ENCODE results near the gene CNN1.
"Not testable (repeated sequence)": the region's sequence is repeated elsewhere in the genome, so short reads cannot be mapped to it uniquely, and the experiment has no call there.

Gene CNN1

DNA sequence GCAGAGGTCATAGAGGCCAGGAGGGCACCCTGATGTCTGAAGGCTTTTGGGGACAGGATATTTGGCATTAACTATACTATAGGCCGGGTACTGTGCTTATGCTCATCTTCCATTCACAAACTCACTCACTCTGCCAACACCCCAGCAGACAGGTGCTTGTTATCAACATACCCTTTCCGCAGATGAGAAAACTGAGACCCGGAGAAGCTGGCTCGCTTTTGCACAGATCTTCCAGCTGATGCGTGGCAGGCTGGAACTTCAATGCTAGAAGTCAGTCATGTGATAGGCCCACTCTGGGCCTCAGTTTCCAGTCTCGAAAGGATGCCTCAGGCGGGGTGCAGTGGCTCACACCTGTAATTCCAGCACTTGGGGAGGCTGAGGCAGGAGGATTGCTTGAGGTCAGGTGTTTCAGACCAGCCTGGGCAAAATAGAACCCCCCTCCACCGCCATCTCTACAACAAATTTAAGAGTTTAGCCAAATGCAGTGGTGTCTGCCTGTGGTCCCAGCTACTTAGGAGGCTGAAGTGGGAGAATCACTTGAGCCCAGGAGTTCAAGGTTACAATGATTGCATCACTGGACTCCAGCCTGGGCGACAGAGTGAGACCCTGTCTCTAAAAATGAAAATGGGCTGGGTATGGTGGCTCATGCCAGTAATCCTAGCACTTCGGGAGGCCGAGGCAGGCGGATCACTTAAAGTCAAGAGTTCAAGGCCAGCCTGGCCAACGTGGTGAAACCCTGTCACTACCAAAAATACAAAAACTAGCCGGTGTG lies 9.5 kb downstream of the CNN1 start:
- Mint-ChIP-seq H3K4me1 (ENCODE audit: low read depth) (no peaks in the 10 kb centered on the region), H3K36me3 (ENCODE audit: low read depth) (no peaks in the 10 kb centered on the region), H3K27me3 (ENCODE audit: low read depth) (no peaks in the 10 kb centered on the region), H3K27ac (no peak overlapping the region), H3K4me3 (no peak overlapping the region), H3K9me3 (no peaks in the 10 kb centered on the region)
- no peak for DNase-seq (ENCODE audit: low spot score)

DNA sequence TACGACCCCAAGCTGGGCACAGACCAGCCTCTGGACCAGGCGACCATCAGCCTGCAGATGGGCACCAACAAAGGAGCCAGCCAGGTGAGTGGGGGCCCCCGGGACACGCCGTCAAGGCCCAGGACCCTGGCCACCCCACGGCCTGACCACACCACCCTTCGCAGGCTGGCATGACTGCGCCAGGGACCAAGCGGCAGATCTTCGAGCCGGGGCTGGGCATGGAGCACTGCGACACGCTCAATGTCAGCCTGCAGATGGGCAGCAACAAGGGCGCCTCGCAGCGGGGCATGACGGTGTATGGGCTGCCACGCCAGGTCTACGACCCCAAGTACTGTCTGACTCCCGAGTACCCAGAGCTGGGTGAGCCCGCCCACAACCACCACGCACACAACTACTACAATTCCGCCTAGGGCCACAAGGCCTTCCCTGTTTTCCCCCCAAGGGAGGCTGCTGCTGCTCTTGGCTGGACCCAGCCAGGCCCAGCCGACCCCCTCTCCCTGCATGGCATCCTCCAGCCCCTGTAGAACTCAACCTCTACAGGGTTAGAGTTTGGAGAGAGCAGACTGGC lies 10.8 kb downstream of the CNN1 start:
- Mint-ChIP-seq H3K4me3 (no peak overlapping the region), H3K27me3 (ENCODE audit: low read depth) (no peaks in the 10 kb centered on the region), H3K27ac (no peak overlapping the region), H3K9me3 (no peaks in the 10 kb centered on the region), H3K36me3 (ENCODE audit: low read depth) (peaks cover 6% of the 10 kb centered on the region), H3K4me1 (ENCODE audit: low read depth) (peaks cover 5% of the 10 kb centered on the region)
- DNase-seq (ENCODE audit: low spot score) = no peak

DNA sequence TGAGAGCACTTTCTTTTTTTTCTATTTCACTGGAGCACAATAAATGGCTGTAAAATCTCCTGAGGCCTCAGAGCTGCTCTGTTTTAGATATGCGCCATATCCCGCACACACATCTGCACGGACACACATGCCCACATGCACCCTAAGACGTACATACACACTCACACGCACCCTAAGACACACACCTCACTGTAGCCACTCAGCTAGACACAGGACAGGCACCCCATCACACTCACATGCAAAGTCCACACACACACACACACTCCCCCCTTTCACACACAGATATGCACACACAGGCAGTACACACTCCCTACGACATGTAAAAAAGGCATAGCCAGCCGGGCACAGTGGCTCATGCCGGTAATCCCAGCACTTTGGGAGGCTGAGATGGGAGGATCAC lies 11.6 kb downstream of the CNN1 start:
- peaks cover 5% of the 10 kb centered on the region for H3K4me1 Mint-ChIP-seq (ENCODE audit: low read depth)
- no peak overlapping the region for H3K4me3 Mint-ChIP-seq
- H3K27ac Mint-ChIP-seq = no peak overlapping the region
- H3K9me3 Mint-ChIP-seq = no peaks in the 10 kb centered on the region
- DNase-seq (ENCODE audit: low spot score) = no peak
- H3K36me3 Mint-ChIP-seq (ENCODE audit: low read depth) = peaks cover 7% of the 10 kb centered on the region
- no peaks in the 10 kb centered on the region for H3K27me3 Mint-ChIP-seq (ENCODE audit: low read depth)

DNA sequence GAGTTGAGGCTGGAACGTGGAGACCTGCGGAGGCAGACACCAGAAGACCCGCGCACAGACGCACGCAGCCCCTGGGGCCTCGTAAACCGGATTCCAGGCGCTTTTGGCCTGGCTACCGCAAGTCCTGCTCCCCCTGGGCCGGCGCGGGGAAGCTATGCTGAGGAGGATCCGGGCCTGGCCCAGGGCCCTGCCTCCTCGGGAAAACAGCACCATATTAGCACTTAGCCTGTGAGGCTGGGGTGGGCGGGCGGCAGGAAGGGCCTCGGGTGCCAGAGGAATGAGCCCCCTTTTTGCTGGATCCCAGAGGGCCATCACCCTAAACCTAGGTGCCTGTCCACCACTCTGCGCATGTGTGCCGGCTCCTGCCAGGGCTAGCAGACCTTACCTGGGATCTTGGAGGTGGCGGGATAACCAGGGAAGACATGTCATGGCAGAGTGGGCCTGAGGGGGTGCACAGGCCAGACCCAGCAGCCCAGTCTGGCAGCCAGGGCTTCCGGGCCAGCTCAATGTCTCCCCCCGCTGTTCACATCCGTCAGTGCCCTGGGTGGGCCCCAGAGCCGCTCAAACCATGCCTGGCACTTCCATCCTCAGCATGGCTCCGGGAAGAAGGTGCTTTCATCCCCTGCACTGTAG lies 13.1 kb downstream of the CNN1 start:
- no peak for DNase-seq (ENCODE audit: low spot score)
- Mint-ChIP-seq H3K27me3 (ENCODE audit: low read depth) (no peaks in the 10 kb centered on the region), H3K36me3 (ENCODE audit: low read depth) (peaks cover 12% of the 10 kb centered on the region), H3K4me3 (no peak overlapping the region), H3K9me3 (no peaks in the 10 kb centered on the region), H3K27ac (no peak overlapping the region), H3K4me1 (ENCODE audit: low read depth) (peaks cover 9% of the 10 kb centered on the region)

DNA sequence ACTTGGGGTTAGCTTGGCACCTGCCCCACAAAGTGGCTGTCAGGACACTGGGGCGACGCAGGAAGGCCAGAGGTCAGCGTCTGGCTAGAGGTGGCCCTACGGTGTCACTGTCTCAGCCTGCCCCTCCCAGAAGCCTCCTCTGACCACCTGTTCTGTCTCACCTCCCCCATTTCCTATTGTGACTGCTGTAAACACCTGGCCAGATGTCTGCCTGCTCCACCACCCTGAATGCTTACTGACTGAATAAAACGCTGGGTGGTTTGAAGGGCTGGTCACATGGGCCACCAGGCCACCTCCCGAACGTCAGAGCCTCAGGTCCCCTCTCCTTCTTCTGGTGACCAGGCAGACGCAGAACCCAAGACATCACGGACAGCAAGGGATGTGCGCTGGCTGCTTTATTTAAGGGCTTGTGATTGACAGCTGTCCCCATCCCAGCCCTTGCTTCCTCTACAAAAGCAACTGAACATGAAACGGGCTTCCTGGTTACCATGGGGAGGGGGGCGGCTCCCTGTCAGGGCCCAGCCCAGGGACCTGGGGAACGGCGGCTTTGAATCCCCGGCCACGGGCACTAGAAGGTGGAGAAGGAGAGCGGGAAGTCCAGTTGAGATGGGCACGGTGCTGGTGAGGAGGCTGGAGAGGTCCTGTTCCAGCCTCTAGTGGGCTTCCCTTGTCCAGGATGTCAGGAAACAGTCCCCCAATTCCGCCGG lies 14.2 kb downstream of the CNN1 start:
- peaks cover 14% of the 10 kb centered on the region for H3K4me1 Mint-ChIP-seq (ENCODE audit: low read depth)

DNA sequence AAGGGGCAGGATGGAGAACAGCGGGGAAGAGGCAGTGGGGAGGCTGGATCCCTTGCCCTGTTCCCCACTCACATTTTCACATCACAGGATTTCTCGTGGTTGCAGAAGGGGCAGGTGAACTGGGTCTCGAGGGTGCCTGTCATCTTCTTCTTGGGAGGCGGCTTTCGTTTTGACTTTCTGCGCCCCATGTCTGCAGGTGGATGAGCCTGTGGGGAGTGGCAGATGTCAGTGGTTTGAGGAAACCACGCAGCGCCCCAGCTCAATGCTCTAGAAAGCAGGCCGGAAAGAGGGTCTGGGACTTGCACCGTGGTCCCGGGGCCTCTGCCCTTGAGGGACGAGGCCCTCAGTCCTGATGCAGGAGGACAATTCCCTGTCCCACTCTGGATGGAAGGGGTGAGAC lies 15.5 kb downstream of the CNN1 start:
- peak overlapping the region; percentile 31 for H3K27ac Mint-ChIP-seq
- H3K27me3 Mint-ChIP-seq (ENCODE audit: low read depth) = no peaks in the 10 kb centered on the region
- no peak overlapping the region for H3K4me3 Mint-ChIP-seq
- peaks cover 19% of the 10 kb centered on the region for H3K4me1 Mint-ChIP-seq (ENCODE audit: low read depth)
- peaks cover 16% of the 10 kb centered on the region for H3K36me3 Mint-ChIP-seq (ENCODE audit: low read depth)
- no peak for DNase-seq (ENCODE audit: low spot score)
- no peaks in the 10 kb centered on the region for H3K9me3 Mint-ChIP-seq

More for the DNA sequence above, 14.2 kb downstream of the CNN1 start:
- H3K27me3 Mint-ChIP-seq (ENCODE audit: low read depth) = no peaks in the 10 kb centered on the region
- peaks cover 15% of the 10 kb centered on the region for H3K36me3 Mint-ChIP-seq (ENCODE audit: low read depth)
- no peak overlapping the region for H3K27ac Mint-ChIP-seq
- no peak overlapping the region for H3K4me3 Mint-ChIP-seq
- H3K9me3 Mint-ChIP-seq = no peaks in the 10 kb centered on the region
- DNase-seq (ENCODE audit: low spot score) = no peak

DNA sequence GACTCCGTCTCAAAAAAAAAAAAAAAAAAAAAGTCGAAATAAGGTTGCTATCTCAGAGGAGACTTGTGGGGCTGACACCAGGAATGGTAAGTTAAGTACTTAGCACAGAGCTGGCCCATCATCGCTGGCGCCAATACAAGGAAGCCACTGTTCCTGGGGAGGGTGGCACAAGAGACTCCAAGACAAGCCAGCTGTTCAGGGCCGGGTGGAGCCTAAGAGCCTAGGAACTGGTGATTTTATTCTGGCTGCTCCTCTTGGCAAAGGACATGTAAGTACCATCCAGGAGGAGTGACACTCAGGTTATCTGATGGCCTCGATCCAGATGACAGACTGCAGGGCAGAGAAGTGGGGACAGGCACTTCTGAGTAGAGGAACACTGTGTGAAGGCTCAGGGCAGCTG lies 16.6 kb downstream of the CNN1 start:
- Mint-ChIP-seq H3K27ac (no peak overlapping the region), H3K9me3 (no peaks in the 10 kb centered on the region)

DNA sequence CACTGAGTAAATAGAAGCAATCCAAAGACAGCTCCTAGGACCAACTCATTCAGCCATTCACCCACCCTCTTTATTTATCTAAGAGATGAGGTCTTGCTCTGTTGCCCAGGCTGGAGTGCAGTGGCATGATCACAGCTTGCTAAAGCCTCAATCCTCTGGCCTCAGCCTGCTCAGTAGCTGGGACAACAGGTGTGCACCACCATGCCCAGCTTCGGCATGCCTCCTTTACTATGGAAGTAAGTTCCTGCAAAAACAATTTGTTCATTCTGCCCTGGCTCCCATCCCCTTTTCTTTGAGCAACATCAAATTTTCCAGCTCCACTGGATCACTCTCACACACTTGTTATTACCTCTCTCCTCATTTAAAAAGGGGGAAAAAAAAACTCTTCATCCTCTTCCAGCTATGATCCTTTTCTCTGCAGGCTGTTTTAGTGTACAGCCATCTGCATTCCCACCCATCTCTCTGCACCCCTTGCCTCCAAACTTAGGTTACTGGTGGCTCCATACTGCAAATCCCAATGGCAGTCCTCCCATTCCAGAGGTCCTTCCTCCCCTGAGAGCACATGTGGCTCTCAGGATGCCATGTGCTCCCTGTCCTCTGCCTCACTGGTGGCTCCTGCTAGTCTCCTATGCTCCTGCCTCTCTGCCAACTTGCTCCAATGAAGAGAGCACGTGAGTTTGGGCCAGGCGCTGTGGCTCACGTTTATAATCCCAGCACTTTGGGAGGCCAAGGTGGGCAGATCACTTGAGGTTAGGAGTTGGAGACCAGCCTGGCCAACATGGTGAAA lies 18.2 kb downstream of the CNN1 start:
- H3K9me3 Mint-ChIP-seq = no peaks in the 10 kb centered on the region
- H3K36me3 Mint-ChIP-seq (ENCODE audit: low read depth) = peaks cover 17% of the 10 kb centered on the region
- no peaks in the 10 kb centered on the region for H3K27me3 Mint-ChIP-seq (ENCODE audit: low read depth)
- peaks cover 32% of the 10 kb centered on the region for H3K4me1 Mint-ChIP-seq (ENCODE audit: low read depth)
- DNase-seq (ENCODE audit: low spot score) = no peak
- no peak overlapping the region for H3K27ac Mint-ChIP-seq
- peak overlapping the region; percentile 52 for H3K4me3 Mint-ChIP-seq

More for the DNA sequence above, 16.6 kb downstream of the CNN1 start:
- Mint-ChIP-seq H3K4me1 (ENCODE audit: low read depth) (peaks cover 24% of the 10 kb centered on the region), H3K36me3 (ENCODE audit: low read depth) (peaks cover 17% of the 10 kb centered on the region), H3K4me3 (no peak overlapping the region), H3K27me3 (ENCODE audit: low read depth) (no peaks in the 10 kb centered on the region)
- DNase-seq (ENCODE audit: low spot score) = no peak

DNA sequence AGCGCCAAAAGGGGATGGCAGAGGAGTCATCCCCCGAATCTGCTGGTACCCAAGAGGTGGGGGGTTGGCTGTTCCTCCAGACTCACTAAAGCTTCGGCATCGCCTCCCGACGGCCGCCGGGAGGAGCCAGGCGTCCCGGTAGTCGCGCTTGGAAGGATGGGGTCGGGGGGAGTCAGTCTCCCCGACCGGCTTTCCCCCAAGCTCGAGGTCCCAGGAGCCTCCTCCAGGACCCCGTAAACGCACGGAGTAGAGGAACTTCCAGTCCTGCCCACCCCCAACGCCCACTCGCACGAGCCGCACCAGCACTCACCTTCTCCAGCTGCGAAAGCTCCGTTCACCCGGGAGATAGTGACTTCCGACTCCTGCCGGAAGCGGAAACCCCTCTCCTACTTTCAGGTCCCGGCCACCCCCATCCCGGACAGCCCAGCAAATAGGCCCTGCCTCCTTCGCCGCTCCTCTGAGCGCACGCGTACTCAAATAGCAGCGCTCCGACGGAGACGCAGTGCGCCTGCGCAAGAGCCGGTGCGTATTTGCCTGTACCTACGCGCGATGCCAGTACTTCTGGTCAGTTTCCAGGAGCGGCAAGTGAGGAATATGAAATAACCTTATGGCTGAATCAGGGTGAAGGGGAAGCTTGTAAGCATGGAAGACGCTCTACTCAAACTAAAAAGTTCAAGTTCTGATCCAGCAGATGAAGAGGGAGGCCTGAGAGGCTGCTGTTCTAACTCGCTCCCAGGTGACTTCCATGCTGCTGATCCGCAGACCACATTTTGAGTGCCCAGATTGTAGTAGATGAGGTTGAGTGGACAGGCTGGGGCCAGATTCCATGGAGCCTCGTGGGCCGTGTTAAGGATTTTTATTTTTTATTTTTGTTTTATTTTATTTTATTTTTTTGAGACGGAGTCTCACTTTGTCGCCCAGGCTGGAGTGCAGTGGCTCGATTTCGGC lies 20.5 kb downstream of the CNN1 start, which contains the start of gene ELOF1:
Gene ELOF1, minus strand, starts transcription at position 350 of the 948 bp plus-strand sequence. CDS start 4,883 bp downstream, outside the sequence.
- peak; percentile 98 for DNase-seq (ENCODE audit: low spot score)
- Mint-ChIP-seq H3K27ac (peak within 1 kb of the TSS; percentile 91), H3K27me3 (ENCODE audit: low read depth) (no peaks in the 10 kb centered on the region), H3K36me3 (ENCODE audit: low read depth) (peaks cover 14% of the 10 kb centered on the region), H3K4me3 (peak within 1 kb of the TSS; percentile 89), H3K4me1 (ENCODE audit: low read depth) (peaks cover 36% of the 10 kb centered on the region), H3K9me3 (no peaks in the 10 kb centered on the region)

DNA sequence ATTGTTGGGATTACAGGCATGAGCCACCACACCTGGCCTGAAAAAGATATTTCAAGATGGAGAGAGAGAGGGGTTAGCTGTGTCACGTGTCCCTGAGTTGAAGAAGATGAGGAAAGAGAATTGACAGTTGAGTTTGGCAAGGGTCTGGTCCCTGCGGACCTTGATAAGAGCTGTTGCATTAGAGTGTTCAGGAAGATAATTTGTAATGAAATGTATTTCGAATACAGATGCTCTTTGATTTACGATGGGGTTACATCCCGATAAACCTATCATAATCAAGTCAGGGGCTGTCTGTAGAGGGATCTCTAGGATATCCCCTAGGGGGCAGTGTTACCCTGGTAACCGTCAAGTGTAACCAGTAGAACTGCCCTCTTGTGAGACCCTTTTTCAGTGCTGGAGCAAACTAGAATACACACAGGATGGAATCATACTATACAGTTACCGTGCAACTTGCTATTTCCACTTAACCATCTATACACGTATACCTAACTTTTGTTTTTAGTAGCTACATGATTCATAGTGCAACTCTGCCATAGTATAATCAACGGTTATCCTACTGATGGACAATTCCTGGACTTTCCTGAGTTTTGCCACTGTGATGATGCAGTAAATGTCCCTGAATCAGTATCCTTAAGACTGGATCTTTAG lies 21.9 kb downstream of the CNN1 start:
- H3K9me3 Mint-ChIP-seq = no peaks in the 10 kb centered on the region
- peaks cover 38% of the 10 kb centered on the region for H3K4me1 Mint-ChIP-seq (ENCODE audit: low read depth)
- H3K4me3 Mint-ChIP-seq = peak overlapping the region; percentile 89
- peak overlapping the region; percentile 84 for H3K27ac Mint-ChIP-seq
- no peaks in the 10 kb centered on the region for H3K27me3 Mint-ChIP-seq (ENCODE audit: low read depth)
- peaks cover 8% of the 10 kb centered on the region for H3K36me3 Mint-ChIP-seq (ENCODE audit: low read depth)
- peak; percentile 71 for DNase-seq (ENCODE audit: low spot score)

DNA sequence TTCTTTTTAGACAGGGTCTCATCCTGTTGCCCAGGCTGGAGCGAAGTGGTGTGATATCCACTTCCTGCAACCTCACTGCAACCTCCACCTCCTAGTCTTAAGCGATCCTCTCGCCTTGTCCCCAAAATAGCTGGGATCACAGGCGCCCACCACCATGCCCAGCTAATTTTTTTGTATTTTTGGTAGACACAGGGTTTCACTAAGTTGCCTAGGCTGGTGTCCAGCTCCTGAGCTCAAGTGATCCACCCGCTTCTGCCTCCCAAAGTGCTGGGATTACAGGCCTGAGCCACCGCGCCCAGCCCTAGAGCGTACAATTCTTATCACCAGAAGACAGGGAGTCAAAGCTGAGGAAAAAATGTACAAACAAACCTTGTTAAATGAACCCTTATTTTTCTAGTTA lies 24.9 kb downstream of the CNN1 start:
- Mint-ChIP-seq H3K4me1 (ENCODE audit: low read depth) (peaks cover 34% of the 10 kb centered on the region), H3K9me3 (no peaks in the 10 kb centered on the region), H3K27ac (no peak overlapping the region), H3K36me3 (ENCODE audit: low read depth) (peaks cover 9% of the 10 kb centered on the region), H3K27me3 (ENCODE audit: low read depth) (no peaks in the 10 kb centered on the region), H3K4me3 (no peak overlapping the region)
- DNase-seq (ENCODE audit: low spot score) = no peak

DNA sequence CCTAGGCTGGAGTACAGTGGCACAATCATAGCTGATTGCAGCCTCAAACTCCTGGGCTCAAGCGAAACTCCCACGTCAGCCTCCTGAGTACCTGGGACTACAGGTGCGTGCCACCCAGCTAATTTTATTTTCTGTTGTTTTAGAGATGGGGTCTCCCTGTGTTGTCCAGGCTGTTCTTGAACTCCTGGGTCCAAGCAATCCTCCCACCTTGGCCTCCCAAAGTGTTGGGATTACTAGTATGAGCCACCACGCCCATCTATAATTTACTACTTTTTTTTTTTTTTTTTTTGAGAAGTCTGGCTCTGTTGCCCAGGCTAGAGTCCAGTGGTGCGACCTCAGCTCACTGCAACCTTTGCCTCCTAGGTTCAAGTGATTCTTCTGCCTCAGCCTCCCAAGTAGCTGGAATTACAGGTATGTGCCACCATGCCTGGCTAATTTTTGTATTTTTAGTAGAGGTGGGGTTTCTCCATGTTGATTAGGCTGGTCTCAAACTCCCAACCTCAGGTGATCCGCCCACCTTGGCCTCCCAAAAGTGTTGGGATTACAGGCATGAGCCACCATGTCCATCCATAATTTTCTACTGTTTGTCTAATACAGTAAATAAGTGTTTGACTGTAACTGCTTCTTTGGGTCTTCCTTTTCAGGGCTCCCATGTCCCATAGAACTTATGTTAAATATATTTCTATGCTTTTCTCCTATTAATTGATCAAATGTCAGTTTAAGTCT lies 25.6 kb downstream of the CNN1 start:
- H3K27ac Mint-ChIP-seq; H3K27me3 Mint-ChIP-seq (ENCODE audit: low read depth); H3K36me3 Mint-ChIP-seq (ENCODE audit: low read depth); DNase-seq (ENCODE audit: low spot score); H3K4me3 Mint-ChIP-seq; H3K9me3 Mint-ChIP-seq: not testable (repeated sequence)
- H3K4me1 Mint-ChIP-seq (ENCODE audit: low read depth) = peaks cover 35% of the 10 kb centered on the region
